HG03565 (cell line): ENCODE data around the gene CUX1.
A peak's percentile ranks its signal among the peaks of the same experiment; 100 is the strongest.
"Not testable (repeated sequence)": the region's sequence is repeated elsewhere in the genome, so short reads cannot be mapped to it uniquely, and the experiment has no call there.

Experiments
- ATAC-seq: cut with Tn5 transposase; IDR thresholded peaks from one replicate; pipeline ENCODE4 v1.9.1; 2021; ENCODE audit warnings: mild to moderate bottlenecking, moderate library complexity; ENCODE audit not compliant: unreplicated experiment

The CUX1 gene

GRCh38 chr7:102292813-102293798 lies 475.7 kb downstream of the CUX1 start:
- ATAC-seq: no peak

GRCh38 chr7:102294589-102294988 lies 477.2 kb downstream of the CUX1 start:
- no peak for ATAC-seq

DNA sequence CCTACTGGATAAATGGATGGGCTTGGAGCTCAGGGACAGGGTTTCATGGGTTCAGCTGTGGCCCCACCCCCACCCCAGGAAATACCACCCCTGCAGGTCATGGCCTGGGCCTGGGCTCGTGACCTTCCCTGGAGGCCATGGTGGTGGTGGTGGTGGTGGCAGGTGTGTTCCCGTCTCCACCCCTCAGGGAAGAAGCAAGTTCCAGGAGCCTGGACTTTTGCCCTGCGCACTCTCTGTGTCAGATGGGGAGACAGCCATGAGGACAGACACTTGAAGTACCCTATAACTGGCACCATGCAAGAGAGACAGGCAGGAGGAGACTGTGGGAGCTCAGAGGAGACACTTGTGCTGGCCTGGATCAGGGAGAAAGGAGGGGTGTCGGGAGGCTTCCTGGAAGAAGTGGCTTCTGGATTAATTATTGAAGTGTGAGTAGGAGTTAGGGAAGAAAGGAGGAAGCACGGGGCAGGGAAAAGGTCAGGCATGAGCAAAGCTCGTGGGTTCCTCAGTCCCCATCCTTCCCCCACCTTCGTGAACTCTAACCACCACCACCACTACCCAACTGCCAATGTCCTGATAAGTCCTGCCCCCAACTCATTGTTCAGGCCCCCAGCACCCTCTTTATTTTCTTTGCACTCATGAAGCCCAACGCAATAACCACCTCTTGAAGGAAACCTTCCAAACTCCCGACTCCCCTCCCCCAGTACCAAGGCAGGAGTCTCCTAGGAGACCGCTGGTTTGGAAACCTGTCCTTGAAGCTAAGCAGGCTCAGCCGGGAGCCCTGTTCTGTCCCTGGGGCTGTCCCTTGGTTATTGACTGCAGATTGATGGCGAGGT lies 478.1 kb downstream of the CUX1 start:
- no peak for ATAC-seq

GRCh38 chr7:102296179-102296438 lies 478.7 kb downstream of the CUX1 start:
- no peak for ATAC-seq

DNA sequence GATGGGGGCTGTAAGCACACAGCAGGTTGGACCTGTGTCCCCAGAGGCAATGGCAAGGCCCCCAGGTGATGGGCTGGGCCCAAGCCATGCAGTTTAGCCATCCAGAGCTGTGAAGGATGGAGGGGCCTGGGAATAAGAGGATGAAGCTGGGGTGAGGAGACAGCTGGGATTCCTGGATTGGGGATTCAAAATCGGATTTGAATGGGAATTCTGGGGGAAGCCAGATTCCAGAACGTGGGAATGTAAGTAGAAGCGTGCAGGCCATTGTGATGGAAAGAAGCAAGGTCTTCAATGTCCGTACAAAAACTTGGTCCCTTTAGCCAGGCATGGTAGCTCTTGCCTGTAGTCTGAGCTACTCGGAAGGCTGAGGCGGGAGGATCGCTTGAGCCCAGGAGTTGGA lies 479.1 kb downstream of the CUX1 start:
- ATAC-seq: no peak

DNA sequence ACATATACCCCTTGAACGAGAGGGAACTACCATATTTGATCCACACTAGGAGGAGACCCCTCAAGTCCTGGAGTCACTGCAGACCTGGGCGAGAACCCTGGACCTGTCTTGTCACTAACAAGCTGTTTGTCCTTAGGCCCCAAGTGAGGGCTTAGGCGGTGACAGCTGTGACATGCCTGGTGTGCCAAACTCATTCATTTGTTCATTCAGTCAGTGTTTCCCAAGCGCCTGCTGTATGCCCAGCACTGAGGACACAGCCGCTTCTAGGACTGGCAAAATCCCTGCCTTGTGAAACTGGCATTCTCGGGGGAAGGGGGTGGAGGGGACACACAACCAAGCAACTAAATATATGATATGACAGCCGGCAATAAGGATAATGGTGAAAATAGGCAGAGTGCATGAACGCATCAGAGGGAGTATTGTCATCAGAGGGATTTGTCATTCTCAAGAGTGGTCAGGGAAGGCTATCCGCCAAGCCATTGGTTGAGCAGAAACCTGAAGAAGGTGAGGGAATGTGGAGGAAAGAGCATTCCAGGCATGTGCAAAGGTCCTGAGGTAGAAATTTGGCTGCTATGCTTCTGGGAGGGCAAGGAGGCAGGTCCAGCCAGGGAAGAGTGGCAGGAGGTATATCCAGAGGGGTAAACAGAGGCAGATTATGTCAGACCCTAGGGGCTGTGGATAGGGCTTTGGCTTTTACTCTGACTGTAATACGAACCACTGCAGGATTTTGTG lies 480.2 kb downstream of the CUX1 start:
- ATAC-seq: no peak

- ATAC-seq: no peak
Measured at GRCh38 chr7:102300643-102301221, 483.3 kb downstream of the CUX1 start.

- ATAC-seq: not testable (repeated sequence)
Measured at GRCh38 chr7:102301367-102301766, 483.9 kb downstream of the CUX1 start.

GRCh38 chr7:102302025-102302424 lies 484.6 kb downstream of the CUX1 start:
- ATAC-seq: no peak

DNA sequence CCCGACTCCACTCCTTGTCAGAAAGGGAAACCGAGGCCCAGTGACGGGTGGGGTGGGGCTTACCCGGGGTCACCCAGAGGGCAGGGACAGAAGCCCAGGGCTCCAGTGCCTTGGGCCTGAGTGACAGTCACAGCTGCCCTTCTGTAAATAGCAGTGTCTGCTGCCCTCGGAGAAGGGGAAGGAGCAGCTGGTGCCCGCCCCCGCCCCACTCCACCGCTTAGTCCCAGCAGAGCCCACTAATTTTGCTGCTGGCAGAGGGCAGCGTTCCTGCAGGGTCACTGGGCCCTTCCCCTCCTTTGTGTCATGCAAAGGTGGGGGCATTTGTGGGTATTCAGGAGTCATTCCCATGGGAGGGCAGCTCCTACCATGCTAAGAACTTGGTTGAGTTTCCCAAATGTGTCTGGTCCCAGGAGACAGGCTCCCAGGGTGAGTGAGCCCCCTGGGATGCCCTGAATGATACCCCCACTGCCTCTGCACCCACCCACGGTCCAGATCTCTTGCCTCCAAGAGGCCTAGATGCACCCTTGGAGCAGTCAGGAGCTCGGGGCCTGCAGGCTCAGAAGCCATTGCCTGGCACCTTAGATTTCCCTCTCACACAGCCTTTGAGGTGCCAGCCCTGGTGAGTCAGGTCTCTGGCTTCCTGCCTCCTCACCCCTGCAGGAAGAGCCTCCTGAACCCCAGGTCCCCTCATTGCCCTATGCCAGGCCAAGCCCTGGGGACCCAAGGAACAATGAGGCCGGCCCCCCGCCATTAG lies 486.4 kb downstream of the CUX1 start:
- no peak for ATAC-seq

DNA sequence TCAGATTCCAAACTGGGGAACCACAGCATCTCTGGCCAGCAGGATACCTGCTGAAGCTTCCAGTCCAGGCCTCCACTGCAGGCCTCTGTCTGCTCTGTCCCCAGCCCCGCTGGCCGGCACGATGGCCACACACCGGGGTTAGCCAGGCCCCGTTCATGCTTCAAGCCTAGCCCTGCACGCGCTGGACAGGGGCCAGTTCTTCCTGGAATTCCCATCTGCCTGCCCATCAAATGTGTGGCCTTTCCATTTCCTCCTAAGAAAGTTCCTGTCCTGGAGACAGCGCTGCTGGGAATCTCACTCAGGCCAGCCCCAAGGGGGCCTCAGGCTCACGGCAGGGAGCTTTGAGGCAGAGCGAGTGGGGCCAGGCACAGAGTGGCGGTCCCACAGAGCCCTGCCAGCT lies 487.2 kb downstream of the CUX1 start:
- no peak for ATAC-seq

DNA sequence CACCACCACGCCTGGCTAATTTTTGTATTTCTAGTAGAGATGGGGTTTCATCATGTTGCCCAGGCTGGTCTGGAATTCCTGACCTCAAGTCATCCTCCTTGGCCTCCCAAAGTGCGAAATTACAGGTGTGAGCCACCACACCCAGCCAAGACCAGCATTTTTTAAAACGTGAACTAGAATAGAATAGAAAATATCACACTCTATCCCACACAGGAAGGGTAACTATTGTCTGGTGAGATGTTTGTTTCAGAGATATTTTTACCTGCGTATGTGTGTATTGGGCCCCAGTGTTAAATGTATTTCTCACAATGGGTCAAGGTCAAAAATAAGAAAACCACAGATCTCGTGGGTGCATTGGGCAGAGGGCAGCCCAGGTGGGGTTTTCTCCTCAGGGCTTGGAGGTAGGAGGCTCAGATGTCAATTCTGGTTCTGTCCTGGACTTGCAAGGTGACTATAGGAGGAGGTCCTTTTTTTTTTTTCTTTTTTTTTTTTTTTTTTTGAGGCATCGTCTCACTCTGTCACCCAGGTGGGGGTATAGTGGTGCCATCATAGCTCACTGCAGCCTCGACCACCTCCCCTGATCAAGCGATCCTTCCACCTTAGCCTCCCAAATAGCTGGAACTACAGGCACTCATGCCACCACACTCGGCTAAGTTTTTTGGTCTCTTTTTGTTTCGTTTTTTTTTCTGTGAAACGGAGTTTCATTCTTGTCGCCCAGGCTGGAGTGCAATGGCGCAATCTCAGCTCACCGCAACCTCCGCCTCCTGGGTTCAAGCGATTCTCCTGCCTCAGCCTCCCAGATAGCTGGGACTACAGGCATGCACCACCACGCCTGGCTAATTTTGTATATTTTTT lies 488.2 kb downstream of the CUX1 start:
- peak; percentile 39 for ATAC-seq

DNA sequence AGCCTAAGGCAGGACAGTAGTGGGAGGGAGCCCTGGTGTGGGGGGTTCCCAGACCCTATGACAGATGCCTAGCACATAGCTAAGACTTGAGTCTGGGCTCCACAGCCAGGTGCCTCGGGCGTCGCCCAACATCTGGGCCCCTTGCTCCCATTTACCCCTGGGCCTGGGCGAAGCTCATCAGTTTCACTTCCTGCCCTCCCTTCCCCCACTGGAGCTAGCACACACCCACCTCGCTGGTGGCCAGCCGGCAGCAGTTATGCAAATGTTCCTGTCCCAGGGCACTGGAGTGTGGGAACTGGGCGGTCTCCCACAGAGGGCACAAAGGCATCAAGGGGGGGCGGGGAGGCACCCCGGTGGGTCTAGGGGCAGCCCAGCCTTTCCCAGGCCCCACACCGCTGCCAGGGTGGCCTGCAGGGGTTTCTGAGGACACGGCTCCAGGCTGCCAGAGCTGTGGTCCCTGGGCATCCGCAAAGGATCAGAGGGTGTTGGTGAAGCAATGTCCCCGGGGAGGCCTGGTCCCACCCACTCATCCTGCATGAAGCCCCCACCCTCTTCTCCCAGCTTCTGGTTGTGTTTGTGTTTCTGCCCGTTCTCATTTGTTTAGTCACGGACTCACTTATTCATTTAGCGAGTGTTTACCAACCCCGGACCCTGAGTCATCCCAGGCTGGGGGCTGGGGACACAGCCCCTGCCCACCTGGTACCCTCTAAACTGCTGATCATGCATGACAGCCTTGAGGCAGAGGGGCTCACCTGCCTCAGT lies 489.7 kb downstream of the CUX1 start:
- ATAC-seq: peak; percentile 55

GRCh38 chr7:102310414-102310815 lies 493.0 kb downstream of the CUX1 start:
- ATAC-seq: no peak

DNA sequence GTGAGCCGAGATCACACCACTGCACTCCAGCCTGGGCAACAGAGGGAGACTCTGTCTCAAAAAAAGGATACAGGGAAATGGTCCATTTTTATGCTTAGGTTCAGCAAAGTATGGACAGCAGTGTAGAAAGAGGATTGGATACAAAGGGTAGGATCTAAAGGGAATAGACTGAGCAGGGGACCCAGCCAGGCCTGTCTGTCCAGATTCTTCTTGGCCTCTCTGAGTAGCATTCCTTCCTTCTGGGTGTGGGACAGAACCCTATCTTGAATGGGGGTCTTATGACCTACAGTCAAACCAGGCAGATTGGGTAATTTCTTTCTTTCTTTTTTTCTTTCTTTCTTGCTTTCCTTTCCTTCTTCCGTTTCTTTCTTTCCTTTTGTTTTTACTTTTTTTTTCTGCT lies 494.9 kb downstream of the CUX1 start:
- ATAC-seq: no peak

- ATAC-seq: no peak
Measured at GRCh38 chr7:102313997-102314780, 496.8 kb downstream of the CUX1 start.

DNA sequence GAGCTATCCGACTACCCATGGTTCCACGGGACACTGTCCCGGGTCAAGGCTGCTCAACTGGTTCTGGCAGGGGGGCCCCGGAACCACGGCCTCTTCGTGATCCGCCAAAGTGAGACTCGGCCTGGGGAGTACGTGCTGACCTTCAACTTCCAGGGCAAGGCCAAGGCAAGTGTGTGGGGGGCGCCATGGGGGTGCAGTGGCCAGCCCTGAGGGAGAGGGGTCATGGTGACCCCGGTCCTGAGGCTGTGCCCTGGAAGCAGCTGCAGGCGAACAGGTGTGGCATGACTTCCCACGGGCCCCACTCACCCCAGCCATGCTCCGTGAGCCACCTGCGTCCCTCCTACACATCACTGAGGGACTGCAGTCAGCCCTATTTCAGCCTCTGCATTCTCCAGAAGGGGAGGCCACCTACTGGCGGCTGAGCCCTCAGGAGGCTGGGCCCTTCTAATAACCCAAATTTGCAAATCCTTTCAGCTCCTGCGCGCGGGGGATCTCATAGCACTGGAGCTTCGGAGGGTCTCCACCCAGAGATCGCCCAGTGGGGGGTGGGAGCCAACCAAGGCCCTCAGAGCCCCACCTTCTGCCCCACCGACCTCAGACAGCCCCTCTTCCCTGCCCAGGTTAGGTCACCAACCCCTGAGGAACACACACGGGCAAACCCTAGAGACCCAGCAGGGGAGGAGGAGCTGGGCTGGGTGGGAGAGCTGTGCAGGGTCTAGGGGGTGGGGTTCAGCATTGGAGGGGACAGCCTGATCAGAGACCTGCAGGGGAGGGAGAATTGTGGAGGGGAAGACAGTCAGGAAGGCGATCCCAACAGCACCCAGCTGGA lies 500.0 kb downstream of the CUX1 start:
- no peak for ATAC-seq
